Stimulated activated memory B cell treated with anti-CD40 and anti-IgM and Interleukin-4, amounts not matched to agents 10 μg/mL and 1 μg/mL and 100 μg/mL, for 72 hours (primary cell): Measurements from ENCODE around the gene OVCA2.
A peak's percentile ranks its signal among the peaks of the same experiment; 100 is the strongest.

Experiments used
- ATAC-seq: fragments of 150-1000 bp; cut with Tn5 transposase; 2 replicates; pipeline ENCODE4 v1.10.0; 2021
- H3K27ac Mint-ChIP-seq: one replicate; pipeline ENCODE4 v1.8.0; 2022; ENCODE audit warnings: mild to moderate bottlenecking, mixed read lengths
- H3K27me3 Mint-ChIP-seq: one replicate; pipeline ENCODE4 v1.8.0; 2022; ENCODE audit warnings: mixed read lengths
- H3K36me3 Mint-ChIP-seq: one replicate; pipeline ENCODE4 v1.8.0; 2022; ENCODE audit warnings: mixed read lengths
- H3K4me1 Mint-ChIP-seq: one replicate; pipeline ENCODE4 v1.8.0; 2022; ENCODE audit warnings: mixed read lengths
- H3K4me3 Mint-ChIP-seq: one replicate; pipeline ENCODE4 v1.8.0; 2022; ENCODE audit warnings: mild to moderate bottlenecking, moderate library complexity, mixed read lengths
- H3K9me3 Mint-ChIP-seq: one replicate; pipeline ENCODE4 v1.8.0; 2022; ENCODE audit warnings: mixed read lengths

OVCA2 gene

DNA sequence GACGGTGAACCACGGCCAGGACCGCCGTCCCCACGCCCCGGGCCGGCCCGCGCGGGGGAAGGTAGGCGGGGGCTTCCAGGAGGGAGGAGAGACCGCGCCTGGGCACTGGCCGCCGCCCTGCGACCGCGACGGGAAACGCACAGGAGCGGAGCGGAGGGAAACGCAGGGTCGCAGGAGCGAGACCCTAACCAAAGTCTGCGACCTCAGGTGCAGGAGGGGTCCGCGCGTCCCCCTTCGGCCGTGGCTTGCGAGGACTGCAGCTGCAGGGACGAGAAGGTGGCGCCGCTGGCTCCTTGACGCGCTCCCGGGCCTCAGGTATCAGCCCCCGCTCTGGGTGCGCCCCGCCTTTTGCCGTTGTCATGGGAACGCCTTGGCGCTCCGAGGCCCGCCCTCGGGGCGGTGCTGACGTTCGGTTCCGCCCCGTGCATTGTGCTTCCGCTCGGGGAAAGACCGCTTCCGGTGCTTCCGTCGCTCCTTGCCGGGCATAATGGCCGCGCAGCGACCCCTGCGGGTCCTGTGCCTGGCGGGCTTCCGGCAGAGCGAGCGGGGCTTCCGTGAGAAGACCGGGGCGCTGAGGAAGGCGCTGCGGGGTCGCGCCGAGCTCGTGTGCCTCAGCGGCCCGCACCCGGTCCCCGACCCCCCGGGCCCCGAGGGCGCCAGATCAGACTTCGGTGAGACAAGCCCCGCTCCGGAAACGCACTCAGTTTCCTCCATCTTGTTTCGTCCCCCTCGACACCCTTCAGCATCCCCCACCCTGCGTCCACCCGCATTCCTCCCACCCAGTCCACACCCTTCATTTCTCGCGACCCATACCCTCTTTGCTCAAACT is at the start of gene OVCA2:
Gene OVCA2 (plus strand): TSS at position 462 of the 829 bp plus-strand sequence. CDS start 26 bp downstream, at position 488.
- Mint-ChIP-seq H3K27me3 (no peaks in the 10 kb centered on the region), H3K36me3 (peaks cover 36% of the 10 kb centered on the region), H3K27ac (peak within 1 kb of the TSS; percentile 96), H3K4me3 (peak within 1 kb of the TSS; percentile 97), H3K4me1 (peaks cover 16% of the 10 kb centered on the region), H3K9me3 (no peaks in the 10 kb centered on the region)
- ATAC-seq, result peak; percentile 98

DNA sequence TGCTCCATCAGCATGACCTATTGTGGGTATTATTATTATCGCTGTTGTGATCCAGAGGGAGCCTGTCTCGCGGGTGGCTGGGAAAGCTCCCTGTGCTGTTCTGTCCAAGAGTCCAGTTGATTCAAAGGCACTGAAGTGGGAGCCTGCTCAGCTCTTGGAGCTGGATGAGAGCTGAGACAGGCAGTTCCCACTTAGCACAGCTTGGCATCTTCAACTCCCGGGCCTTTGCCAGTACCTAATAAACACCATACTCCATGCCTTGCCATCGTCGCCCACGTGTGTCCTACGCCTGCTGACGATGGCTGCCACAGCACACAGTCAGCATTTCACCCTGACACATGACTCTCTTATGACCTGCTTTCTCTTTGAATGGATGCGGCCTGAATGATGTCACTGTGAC is 49.3 kb upstream of the OVCA2 start:
- peaks cover 65% of the 10 kb centered on the region for H3K27me3 Mint-ChIP-seq
- no peak overlapping the region for H3K4me3 Mint-ChIP-seq
- no peak overlapping the region for H3K27ac Mint-ChIP-seq
- H3K4me1 Mint-ChIP-seq, result no peaks in the 10 kb centered on the region
- H3K36me3 Mint-ChIP-seq, result no peaks in the 10 kb centered on the region
- no peaks in the 10 kb centered on the region for H3K9me3 Mint-ChIP-seq
- ATAC-seq, result no peak

- H3K27me3 Mint-ChIP-seq, result peaks cover 61% of the 10 kb centered on the region
Measured at GRCh38 chr17:1994707-1995106, 47.1 kb upstream of the OVCA2 start.

DNA sequence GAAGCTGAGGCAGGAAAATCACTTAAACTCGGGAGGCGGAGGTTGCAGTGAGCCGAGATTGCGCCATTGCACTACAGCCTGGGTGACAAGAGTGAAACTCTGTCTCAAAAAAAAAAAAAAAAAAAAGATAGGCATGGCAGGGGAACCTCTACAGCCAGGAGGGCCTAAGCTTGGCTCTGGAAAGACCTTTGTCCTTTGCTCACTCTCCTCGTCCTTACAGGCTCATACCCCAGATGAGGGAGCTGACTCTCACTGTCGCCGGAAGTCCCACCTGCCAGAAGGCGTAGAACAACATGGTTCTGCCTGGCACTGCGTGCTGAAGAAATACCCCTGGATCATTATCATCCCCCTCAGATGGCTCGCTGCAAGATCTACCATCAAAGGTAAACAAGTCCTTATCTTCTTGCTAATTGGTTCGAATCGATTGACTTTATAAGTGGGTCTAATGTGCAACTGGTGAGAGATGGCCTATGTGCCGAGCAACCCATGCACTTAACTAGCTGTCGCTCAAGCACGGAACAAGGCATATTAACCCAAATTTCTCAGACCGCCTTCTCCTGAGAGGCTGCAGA is 46.4 kb upstream of the OVCA2 start:
- Mint-ChIP-seq H3K4me1 (peaks cover 7% of the 10 kb centered on the region), H3K27me3 (peaks cover 68% of the 10 kb centered on the region)
- ATAC-seq, result no peak

More at GRCh38 chr17:1994707-1995106, 47.1 kb upstream of the OVCA2 start:
- no peaks in the 10 kb centered on the region for H3K9me3 Mint-ChIP-seq
- H3K4me3 Mint-ChIP-seq, result no peak overlapping the region
- peaks cover 4% of the 10 kb centered on the region for H3K4me1 Mint-ChIP-seq
- H3K36me3 Mint-ChIP-seq, result no peaks in the 10 kb centered on the region
- no peak overlapping the region for H3K27ac Mint-ChIP-seq
- no peak for ATAC-seq

DNA sequence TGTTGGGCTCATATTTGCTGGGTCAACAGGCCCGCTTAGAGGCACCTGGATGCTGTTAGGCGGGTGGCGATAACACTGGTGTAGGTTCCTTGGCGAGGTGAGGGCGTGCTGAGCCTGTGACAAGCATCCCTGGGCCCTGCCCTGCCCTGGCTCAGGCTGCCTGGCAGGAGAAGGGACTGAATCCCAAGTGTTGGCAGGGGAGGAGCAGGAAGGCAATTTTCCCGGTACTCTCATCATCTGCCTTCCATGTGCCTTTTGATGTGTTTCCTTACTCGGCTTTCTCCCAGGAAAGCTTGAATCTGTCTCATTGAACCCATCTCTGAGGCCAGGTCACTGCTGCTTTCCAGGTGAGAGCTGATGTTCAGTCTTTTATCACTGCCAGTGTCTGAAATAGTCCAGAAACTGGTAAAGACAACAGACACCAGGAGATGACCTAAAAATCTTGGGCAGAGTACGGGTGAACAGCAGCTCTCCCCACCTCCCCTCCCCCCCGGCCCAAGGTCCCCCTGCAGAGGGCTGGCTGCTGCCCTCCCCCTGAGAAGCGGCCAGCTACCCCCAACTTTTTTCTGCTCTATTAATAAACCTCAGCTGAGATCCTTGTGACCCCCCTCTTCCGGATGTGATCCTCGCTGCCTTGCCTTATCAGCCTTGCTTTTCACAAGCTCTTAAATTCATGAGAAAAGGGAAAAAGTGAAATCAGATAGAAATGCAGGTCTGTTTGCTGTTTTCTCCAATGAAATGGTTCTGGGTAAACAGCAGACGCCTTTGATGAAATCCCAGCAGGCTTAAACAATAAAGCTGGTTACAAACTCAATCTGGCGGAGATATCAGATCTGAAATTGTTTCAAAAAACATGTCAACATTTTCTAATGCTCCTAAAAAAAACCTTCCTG is 45.7 kb upstream of the OVCA2 start:
- Mint-ChIP-seq H3K36me3 (no peaks in the 10 kb centered on the region), H3K4me3 (no peak overlapping the region), H3K9me3 (no peaks in the 10 kb centered on the region), H3K27me3 (peaks cover 70% of the 10 kb centered on the region), H3K4me1 (peaks cover 7% of the 10 kb centered on the region), H3K27ac (no peak overlapping the region)
- no peak for ATAC-seq

More for the DNA sequence above, 46.4 kb upstream of the OVCA2 start:
- no peaks in the 10 kb centered on the region for H3K9me3 Mint-ChIP-seq
- H3K36me3 Mint-ChIP-seq, result no peaks in the 10 kb centered on the region
- no peak overlapping the region for H3K27ac Mint-ChIP-seq
- no peak overlapping the region for H3K4me3 Mint-ChIP-seq

GRCh38 chr17:1996800-1997288 is 45.0 kb upstream of the OVCA2 start:
- Mint-ChIP-seq H3K27ac (no peak overlapping the region), H3K27me3 (peaks cover 64% of the 10 kb centered on the region), H3K4me1 (peaks cover 7% of the 10 kb centered on the region), H3K4me3 (no peak overlapping the region), H3K36me3 (no peaks in the 10 kb centered on the region), H3K9me3 (no peaks in the 10 kb centered on the region)
- no peak for ATAC-seq

DNA sequence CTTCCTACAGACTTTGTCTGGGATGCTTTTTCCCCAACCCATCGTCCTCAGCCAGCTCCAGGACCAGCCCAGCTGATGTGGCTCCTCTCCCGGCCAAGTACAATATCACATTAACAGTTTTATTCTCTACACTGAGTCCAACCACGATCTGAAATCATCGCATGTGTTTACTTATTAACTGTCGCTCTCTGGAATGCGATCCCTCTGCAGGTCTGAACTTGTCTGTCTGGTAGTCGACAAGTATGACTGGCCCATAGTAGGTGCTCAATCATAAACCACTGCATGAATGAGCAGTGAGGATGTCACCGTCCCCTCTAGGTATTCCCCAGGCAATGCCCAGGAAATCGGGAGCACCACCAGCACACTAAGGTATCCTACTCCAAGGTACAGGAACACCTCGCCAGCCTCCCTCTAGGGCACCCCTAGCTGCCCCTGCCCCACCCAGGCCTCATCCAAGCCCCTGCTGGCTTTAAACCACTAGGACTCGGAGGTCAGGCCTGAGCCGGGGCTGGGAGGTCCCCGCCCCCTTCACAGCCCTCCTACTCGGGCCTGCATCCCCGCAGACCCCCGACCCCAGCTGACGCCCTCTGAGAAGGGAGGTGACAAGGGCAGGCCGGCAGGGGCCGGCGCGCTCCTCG is 44.4 kb upstream of the OVCA2 start:
- no peaks in the 10 kb centered on the region for H3K36me3 Mint-ChIP-seq
- H3K27ac Mint-ChIP-seq, result no peak overlapping the region

GRCh38 chr17:1997927-1998742 is 43.7 kb upstream of the OVCA2 start:
- no peaks in the 10 kb centered on the region for H3K9me3 Mint-ChIP-seq
- H3K4me3 Mint-ChIP-seq, result no peak overlapping the region
- no peaks in the 10 kb centered on the region for H3K36me3 Mint-ChIP-seq
- ATAC-seq, result peak; percentile 37
- H3K4me1 Mint-ChIP-seq, result peaks cover 7% of the 10 kb centered on the region
- H3K27me3 Mint-ChIP-seq, result peaks cover 73% of the 10 kb centered on the region
- no peak overlapping the region for H3K27ac Mint-ChIP-seq

More for the DNA sequence above, 44.4 kb upstream of the OVCA2 start:
- H3K9me3 Mint-ChIP-seq, result no peaks in the 10 kb centered on the region
- H3K4me1 Mint-ChIP-seq, result peaks cover 7% of the 10 kb centered on the region
- peaks cover 66% of the 10 kb centered on the region for H3K27me3 Mint-ChIP-seq
- ATAC-seq, result peak; percentile 10
- no peak overlapping the region for H3K4me3 Mint-ChIP-seq

DNA sequence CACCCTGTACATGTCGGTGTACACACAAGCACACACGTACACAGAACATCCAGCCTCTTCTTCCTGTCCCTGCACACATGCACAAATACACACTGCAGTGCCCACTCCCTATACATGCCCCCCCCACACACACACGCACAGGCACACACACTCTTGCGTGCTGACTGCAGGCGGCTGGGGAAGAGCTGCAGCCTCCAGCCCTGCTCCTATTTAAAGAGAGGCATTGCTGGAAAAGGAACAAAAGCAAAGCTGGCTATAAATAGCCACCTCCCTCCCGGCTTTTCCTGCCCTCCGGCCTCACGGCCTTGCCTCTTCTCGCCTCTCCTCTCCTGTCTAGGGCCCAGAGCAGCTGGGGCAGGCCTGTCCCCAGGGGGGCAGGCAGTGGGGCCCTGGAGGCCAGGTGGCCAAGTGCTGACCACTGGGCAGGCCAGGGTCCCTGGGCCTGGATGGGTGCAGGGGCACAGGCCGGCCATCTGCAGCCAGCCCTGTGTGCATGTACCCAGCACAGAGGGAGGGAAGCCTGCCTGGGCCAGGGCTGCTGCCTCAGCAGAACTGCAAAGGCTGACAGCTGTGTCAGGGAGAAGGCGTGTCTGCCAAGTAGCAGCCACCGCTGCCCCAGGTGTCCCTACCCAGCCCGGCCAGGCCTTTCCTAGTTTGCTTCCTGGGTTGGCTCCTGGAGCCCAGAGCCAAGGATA is 42.1 kb upstream of the OVCA2 start:
- peaks cover 73% of the 10 kb centered on the region for H3K27me3 Mint-ChIP-seq
- no peaks in the 10 kb centered on the region for H3K36me3 Mint-ChIP-seq
- ATAC-seq, result no peak
- H3K9me3 Mint-ChIP-seq, result no peaks in the 10 kb centered on the region
- H3K4me3 Mint-ChIP-seq, result no peak overlapping the region
- no peak overlapping the region for H3K27ac Mint-ChIP-seq
- H3K4me1 Mint-ChIP-seq, result peaks cover 7% of the 10 kb centered on the region

- Mint-ChIP-seq H3K36me3 (no peaks in the 10 kb centered on the region), H3K4me1 (peaks cover 7% of the 10 kb centered on the region), H3K27me3 (peaks cover 52% of the 10 kb centered on the region), H3K4me3 (no peak overlapping the region), H3K9me3 (no peaks in the 10 kb centered on the region), H3K27ac (no peak overlapping the region)
- ATAC-seq, result no peak
Measured at GRCh38 chr17:2002767-2003329, 39.0 kb upstream of the OVCA2 start.

- H3K36me3 Mint-ChIP-seq, result no peaks in the 10 kb centered on the region
- ATAC-seq, result no peak
- H3K4me1 Mint-ChIP-seq, result peaks cover 7% of the 10 kb centered on the region
- peaks cover 51% of the 10 kb centered on the region for H3K27me3 Mint-ChIP-seq
- no peaks in the 10 kb centered on the region for H3K9me3 Mint-ChIP-seq
- H3K27ac Mint-ChIP-seq, result no peak overlapping the region
- no peak overlapping the region for H3K4me3 Mint-ChIP-seq
Measured at GRCh38 chr17:2003525-2003924, 38.3 kb upstream of the OVCA2 start.

DNA sequence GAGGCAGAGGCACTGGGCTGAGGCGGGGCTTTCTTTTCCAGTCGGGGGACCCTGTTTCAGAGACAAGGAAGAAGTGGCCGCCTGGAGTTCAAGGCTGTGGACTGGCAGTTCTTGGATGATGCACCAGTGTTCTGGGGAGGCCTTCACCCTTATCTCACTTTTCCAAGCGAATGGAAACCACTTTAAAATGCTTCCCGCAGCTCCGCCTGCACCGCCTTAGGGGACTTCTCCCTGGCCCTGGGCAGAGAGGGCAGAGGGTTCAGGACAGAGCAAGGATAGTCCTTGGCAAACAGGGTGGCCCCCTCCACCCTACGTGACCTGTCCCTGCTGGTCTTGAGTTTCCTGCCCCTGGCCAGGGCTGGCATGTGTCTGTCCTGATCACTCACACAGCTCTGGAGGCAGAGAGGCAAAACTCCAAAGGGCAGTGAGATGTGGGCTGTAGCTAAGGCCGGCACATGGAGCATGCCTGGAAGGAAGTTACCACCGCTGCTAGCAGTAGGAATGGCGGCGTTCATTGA is 37.3 kb upstream of the OVCA2 start:
- Mint-ChIP-seq H3K36me3 (no peaks in the 10 kb centered on the region), H3K27ac (no peak overlapping the region), H3K9me3 (no peaks in the 10 kb centered on the region), H3K4me3 (no peak overlapping the region), H3K27me3 (peaks cover 41% of the 10 kb centered on the region), H3K4me1 (peaks cover 6% of the 10 kb centered on the region)
- ATAC-seq, result no peak
